ENCODE measurements around the gene DOCK10. TPM values are rescaled to one million over a fixed set of nuclear protein-coding genes. Genes with fewer than 3 reads are reported as not detected.
A peak's percentile ranks its signal among the peaks of the same experiment; 100 is the strongest.

Gene DOCK10
- total RNA-seq, 1 experiment from 2014 or later = 28.9 TPM

- Histone ChIP-seq H3K27ac (no peak overlapping the region), H3K4me1 (replicated peaks; ENCODE audit: insufficient read depth) (no peaks in the 10 kb centered on the region), H2AFZ (no peak overlapping the region), H4K20me1 (ENCODE audit: insufficient read depth) (no peaks in the 10 kb centered on the region), H3K4me3 (no peak overlapping the region), H3K27me3 (ENCODE audit: insufficient read depth, low read depth) (no peaks in the 10 kb centered on the region), H3K79me2 (ENCODE audit: low read depth) (no peaks in the 10 kb centered on the region), H3K9me2 (ENCODE audit: insufficient read depth) (no peaks in the 10 kb centered on the region), H3F3A (ENCODE audit: insufficient read depth, low read depth) (no peaks in the 10 kb centered on the region), H3K4me2 (no peak overlapping the region), H3K9me3 (ENCODE audit: insufficient read depth, low read depth) (no peaks in the 10 kb centered on the region), H3K36me3 (ENCODE audit: low read depth) (no peaks in the 10 kb centered on the region)
- no TSS peak for BruUV-seq (replicated peaks)
- POLR2A ChIA-PET (ENCODE audit: unreplicated experiment) = no interaction called here
- CTCF ChIA-PET = no interaction called here
- intact Hi-C loops (cut with micrococcal nuclease; ENCODE audit: unreplicated experiment) = no loop called here
- no peak for DNase-seq
- TF ChIP-seq CTCF (conservative IDR thresholded peaks at IDR 0.05) = no peak
- TF ChIP-seq EZH2 (IDR thresholded peaks at IDR 0.05; ENCODE audit: low read depth) = no peak
These were observed 240.9 kb downstream of the DOCK10 start for GRCh38 chr2:224801360-224801759.

GRCh38 chr2:224799691-224800090 lies 242.6 kb downstream of the DOCK10 start:
- no TSS peak for BruUV-seq (replicated peaks)
- CTCF ChIA-PET = no interaction called here
- Histone ChIP-seq H3K36me3 (ENCODE audit: low read depth) (no peaks in the 10 kb centered on the region), H3K9me2 (ENCODE audit: insufficient read depth) (no peaks in the 10 kb centered on the region), H2AFZ (no peak overlapping the region), H3K4me3 (no peak overlapping the region), H3K4me1 (replicated peaks; ENCODE audit: insufficient read depth) (no peaks in the 10 kb centered on the region), H3K4me2 (no peak overlapping the region), H3K27ac (no peak overlapping the region), H3F3A (ENCODE audit: insufficient read depth, low read depth) (no peaks in the 10 kb centered on the region), H3K27me3 (ENCODE audit: insufficient read depth, low read depth) (no peaks in the 10 kb centered on the region), H4K20me1 (ENCODE audit: insufficient read depth) (no peaks in the 10 kb centered on the region), H3K79me2 (ENCODE audit: low read depth) (no peaks in the 10 kb centered on the region), H3K9me3 (ENCODE audit: insufficient read depth, low read depth) (no peaks in the 10 kb centered on the region)
- DNase-seq = no peak
- no peak for TF ChIP-seq EZH2 (IDR thresholded peaks at IDR 0.05; ENCODE audit: low read depth)
- intact Hi-C loops (cut with micrococcal nuclease; ENCODE audit: unreplicated experiment) = no loop called here
- POLR2A ChIA-PET (ENCODE audit: unreplicated experiment) = no interaction called here

- H3K9me2 ChIP-seq (ENCODE audit: insufficient read depth) = no peaks in the 10 kb centered on the region
- H3K4me2 ChIP-seq = no peak overlapping the region
- no peak for TF ChIP-seq EZH2 (IDR thresholded peaks at IDR 0.05; ENCODE audit: low read depth)
- TF ChIP-seq CTCF (conservative IDR thresholded peaks at IDR 0.05) = no peak
- no peaks in the 10 kb centered on the region for H4K20me1 ChIP-seq (ENCODE audit: insufficient read depth)
- H3K4me1 ChIP-seq (replicated peaks; ENCODE audit: insufficient read depth) = no peaks in the 10 kb centered on the region
- no peak overlapping the region for H3K4me3 ChIP-seq
- H3K79me2 ChIP-seq (ENCODE audit: low read depth) = no peaks in the 10 kb centered on the region
- no peaks in the 10 kb centered on the region for H3K9me3 ChIP-seq (ENCODE audit: insufficient read depth, low read depth)
- no peak for DNase-seq
- BruUV-seq (replicated peaks) = no TSS peak
- H3K27me3 ChIP-seq (ENCODE audit: insufficient read depth, low read depth) = no peaks in the 10 kb centered on the region
- no peaks in the 10 kb centered on the region for H3K36me3 ChIP-seq (ENCODE audit: low read depth)
- peak overlapping the region; percentile 54; the same call in 1 of the 2 replicates for H2AFZ ChIP-seq
- no peak overlapping the region for H3K27ac ChIP-seq
- H3F3A ChIP-seq (ENCODE audit: insufficient read depth, low read depth) = no peaks in the 10 kb centered on the region
- ChIA-PET POLR2A (ENCODE audit: unreplicated experiment) (no interaction called here), CTCF (no interaction called here)
- intact Hi-C loops (cut with micrococcal nuclease; ENCODE audit: unreplicated experiment) = no loop called here
These were observed 244.1 kb downstream of the DOCK10 start for GRCh38 chr2:224798180-224798579.

- Histone ChIP-seq H3K27ac (no peak overlapping the region), H3K27me3 (ENCODE audit: insufficient read depth, low read depth) (no peaks in the 10 kb centered on the region), H3K4me1 (replicated peaks; ENCODE audit: insufficient read depth) (no peaks in the 10 kb centered on the region), H4K20me1 (ENCODE audit: insufficient read depth) (no peaks in the 10 kb centered on the region), H3K4me3 (no peak overlapping the region), H3K36me3 (ENCODE audit: low read depth) (no peaks in the 10 kb centered on the region), H3K9me2 (ENCODE audit: insufficient read depth) (no peaks in the 10 kb centered on the region), H3K4me2 (no peak overlapping the region), H3K9me3 (ENCODE audit: insufficient read depth, low read depth) (no peaks in the 10 kb centered on the region), H3K79me2 (ENCODE audit: low read depth) (no peaks in the 10 kb centered on the region), H3F3A (ENCODE audit: insufficient read depth, low read depth) (no peaks in the 10 kb centered on the region), H2AFZ (no peak overlapping the region)
- ChIA-PET CTCF (no interaction called here), POLR2A (ENCODE audit: unreplicated experiment) (no interaction called here)
- intact Hi-C loops (cut with micrococcal nuclease; ENCODE audit: unreplicated experiment) = no loop called here
- TF ChIP-seq CTCF (conservative IDR thresholded peaks at IDR 0.05) = no peak
- no peak for TF ChIP-seq EZH2 (IDR thresholded peaks at IDR 0.05; ENCODE audit: low read depth)
- no peak for DNase-seq
- BruUV-seq (replicated peaks) = no TSS peak
These were observed 245.5 kb downstream of the DOCK10 start for GRCh38 chr2:224796695-224797305.

All from PC-9 (cell line).